HepG2 (cell line): ENCODE results near the gene FUT6. TPM values are rescaled to one million over a fixed set of nuclear protein-coding genes. Genes with fewer than 3 reads are reported as not detected.
A peak's percentile ranks its signal among the peaks of the same experiment; 100 is the strongest.

Source experiments
- AHR ChIP-seq: IDR thresholded peaks from 2 replicates; pipeline ENCODE4 v1.6.1; 2018; ENCODE audit warnings: missing genetic modification reagents, missing compliant biosample characterization
- CC2D1A ChIP-seq: sonication (generic); formaldehyde crosslinking; IDR thresholded peaks from 2 replicates; pipeline ENCODE4 v1.8.1; 2023; ENCODE audit warnings: mild to moderate bottlenecking, missing genetic modification reagents
- ELF3 ChIP-seq: IDR thresholded peaks from 2 replicates; pipeline ENCODE4 v1.6.1; 2016; ENCODE audit warnings: missing genetic modification reagents, missing compliant biosample characterization
- ETV6 ChIP-seq: sonication (generic); formaldehyde crosslinking; conservative IDR thresholded peaks from 2 replicates; pipeline ENCODE4 v1.4.0; 2020; ENCODE audit warnings: missing genetic modification reagents
- FLYWCH1 ChIP-seq: sonication (generic); formaldehyde crosslinking; IDR thresholded peaks from 2 replicates; pipeline ENCODE4 v1.8.1; 2023; ENCODE audit warnings: mild to moderate bottlenecking, missing genetic modification reagents
- MAFG ChIP-seq: sonication (generic); formaldehyde crosslinking; IDR thresholded peaks from 2 replicates; pipeline ENCODE4 v1.5.1; 2020; ENCODE audit warnings: mild to moderate bottlenecking, missing genetic modification reagents
- NCOA1 ChIP-seq: sonication (generic); formaldehyde crosslinking; IDR thresholded peaks from 2 replicates; pipeline ENCODE4 v1.9.0; 2021; ENCODE audit warnings: missing genetic modification reagents
- PHF20 ChIP-seq: sonication (generic); formaldehyde crosslinking; IDR thresholded peaks from 2 replicates; pipeline ENCODE4 v1.5.0; 2020; ENCODE audit warnings: mild to moderate bottlenecking, missing genetic modification reagents
- POLR2A ChIP-seq, 2 experiments: IDR thresholded peaks; 2 replicates each; pipeline ENCODE4 v1.6.1; 2011; ENCODE audit warnings: low read depth in 2 of 2, low read length in 2 of 2, mild to moderate bottlenecking in 1 of 2, moderate library complexity in 1 of 2; ENCODE audit not compliant: insufficient read depth in 1 of 2
- SRSF1 ChIP-seq: fragments of 200-400 bp; formaldehyde crosslinking; optimal IDR thresholded peaks from 2 replicates; pipeline ENCODE3; 2017; ENCODE audit warnings: mild to moderate bottlenecking, low read depth, low read length, moderate library complexity
- ZFP62 ChIP-seq: sonication (generic); formaldehyde crosslinking; IDR thresholded peaks from 2 replicates; pipeline ENCODE4 v1.4.0; 2020; ENCODE audit warnings: missing genetic modification reagents
- ZMYM4 ChIP-seq: sonication (generic); formaldehyde crosslinking; IDR thresholded peaks from 2 replicates; pipeline ENCODE4 v1.8.1; 2023; ENCODE audit warnings: mild to moderate bottlenecking, missing genetic modification reagents
- ZNF101 ChIP-seq: sonication (generic); formaldehyde crosslinking; IDR thresholded peaks from 2 replicates; pipeline ENCODE4 v1.4.0; 2020; ENCODE audit warnings: mild to moderate bottlenecking, low read depth, missing genetic modification reagents, borderline replicate concordance
- ZNF30 ChIP-seq: sonication (generic); formaldehyde crosslinking; IDR thresholded peaks from 2 replicates; pipeline ENCODE4 v1.5.0; 2020; ENCODE audit warnings: mild to moderate bottlenecking, missing genetic modification reagents
- ZNF333 ChIP-seq: sonication (generic); formaldehyde crosslinking; IDR thresholded peaks from 2 replicates; pipeline ENCODE4 v1.4.0; 2020; ENCODE audit warnings: mild to moderate bottlenecking, missing genetic modification reagents, borderline replicate concordance
- ZNF468 ChIP-seq: sonication (generic); formaldehyde crosslinking; IDR thresholded peaks from 2 replicates; pipeline ENCODE4 v1.8.0; 2022; ENCODE audit warnings: mild to moderate bottlenecking, moderate library complexity, missing genetic modification reagents
- ZNF615 ChIP-seq: sonication (generic); formaldehyde crosslinking; IDR thresholded peaks from 2 replicates; pipeline ENCODE4 v1.5.0; 2020; ENCODE audit warnings: mild to moderate bottlenecking, missing genetic modification reagents, borderline replicate concordance
- ZNF724P ChIP-seq: sonication (generic); formaldehyde crosslinking; IDR thresholded peaks from 2 replicates; pipeline ENCODE4 v1.8.0; 2022; ENCODE audit warnings: missing genetic modification reagents, borderline replicate concordance
- ZNF749 ChIP-seq: sonication (generic); formaldehyde crosslinking; IDR thresholded peaks from 2 replicates; pipeline ENCODE4 v1.8.0; 2022; ENCODE audit warnings: mild to moderate bottlenecking, missing genetic modification reagents, moderate library complexity, borderline replicate concordance
- ZNF790 ChIP-seq: sonication (generic); formaldehyde crosslinking; IDR thresholded peaks from 2 replicates; pipeline ENCODE4 v1.8.0; 2022; ENCODE audit warnings: missing genetic modification reagents, mild to moderate bottlenecking, borderline replicate concordance
- ZSCAN12 ChIP-seq: sonication (generic); formaldehyde crosslinking; IDR thresholded peaks from 2 replicates; pipeline ENCODE4 v1.9.0; 2021; ENCODE audit warnings: mild to moderate bottlenecking, missing genetic modification reagents
- polyA plus RNA-seq, 8 experiments: library from polyadenylated mRNA; depleted of rRNA in 3 of 8; stranded (reverse) in 7 of 8; unstranded in 1 of 8; fragments of >200 nt; fragmentation: Illumina TruSeq in 4 of 8; extraction: Trizol in 4 of 8; gene quantifications; 2 replicates each; pipeline versions ENCODE4 v1.2.1 to v1.2.3, GENCODE V29; 2011 to 2016; ENCODE audit warnings: low read depth in 4 of 8, missing spikeins in 1 of 8, mixed read lengths in 1 of 8; ENCODE audit not compliant: insufficient read depth in 1 of 8
- total RNA-seq, 5 experiments: library from RNA; depleted of rRNA; stranded (reverse); fragments of >200 nt; fragmentation: Illumina TruSeq; extraction: Trizol; gene quantifications; 2 replicates each; pipeline ENCODE4 v1.2.3, GENCODE V29; 2016; ENCODE audit warnings: low read depth in 1 of 5
- TF ChIP-seq, protein P1 (sequence below): sonication (generic); formaldehyde crosslinking; IDR thresholded peaks from 2 replicates; pipeline ENCODE4 v1.5.0; 2020; ENCODE audit warnings: missing genetic modification reagents, mild to moderate bottlenecking, borderline replicate concordance
- TF ChIP-seq, protein P2 (sequence below): sonication (generic); formaldehyde crosslinking; IDR thresholded peaks from 2 replicates; pipeline ENCODE4 v1.4.0; 2020; ENCODE audit warnings: mild to moderate bottlenecking, missing genetic modification reagents
- TF ChIP-seq, protein P3 (sequence below): sonication (generic); formaldehyde crosslinking; IDR thresholded peaks from 2 replicates; pipeline ENCODE4 v1.4.0; 2020; ENCODE audit warnings: missing genetic modification reagents, borderline replicate concordance
- TF ChIP-seq, protein P4 (sequence below): sonication (generic); formaldehyde crosslinking; IDR thresholded peaks from 2 replicates; pipeline ENCODE4 v1.8.0; 2023; ENCODE audit warnings: mild to moderate bottlenecking, missing genetic modification reagents
- TF ChIP-seq, protein P5 (sequence below): sonication (generic); formaldehyde crosslinking; IDR thresholded peaks from 2 replicates; pipeline ENCODE4 v1.5.0; 2020; ENCODE audit warnings: missing genetic modification reagents

The FUT6 gene
- total and polyA plus RNA-seq, 2 of the 13 experiments (the other 11 are each of a cell fraction or from before 2014, with no cell fraction given), result 8.2 to 27.7 TPM

DNA sequence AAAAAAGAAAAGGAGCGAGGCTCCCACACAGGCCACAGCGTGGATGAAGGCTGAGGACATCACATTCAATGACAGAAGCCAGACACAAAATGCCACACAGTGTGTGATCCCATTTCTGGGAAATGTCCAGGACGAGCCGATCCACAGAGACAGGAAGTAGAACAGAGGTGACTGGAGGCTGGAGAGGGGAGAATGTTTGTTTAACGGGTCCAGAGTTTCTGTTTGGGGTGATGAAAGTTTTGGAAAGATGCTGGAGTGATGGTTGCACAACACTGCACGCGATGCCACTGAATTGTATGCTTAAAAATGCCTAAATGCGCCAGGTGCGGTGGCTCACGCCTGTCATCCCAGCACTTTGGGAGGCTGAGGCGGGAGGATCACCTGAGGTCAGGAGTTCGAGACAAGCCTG, 31.5 kb upstream of the FUT6 start (continued):
- TF ChIP-seq ZFP62 (CRISPR knock-in tag) (no peak), ZNF749 (CRISPR knock-in tag) (peak; percentile 47; the same call in 1 of the 2 replicates), ETV6 (CRISPR knock-in tag) (peak; percentile 90), ELF3 (peak; percentile 96), POLR2A (IDR thresholded peaks at IDR 0.05; ENCODE audit: insufficient read depth in 1 of 2, low read depth in 2 of 2, low read length in 2 of 2) (peak; percentile 55 to 56; a peak in 2 of 4 replicates), ZNF333 (CRISPR knock-in tag) (no peak), FLYWCH1 (no peak), CC2D1A (CRISPR knock-in tag) (no peak), ZNF468 (no peak), SRSF1 (no peak), ZNF30 (CRISPR knock-in tag) (no peak), ZNF615 (CRISPR knock-in tag) (no peak), MAFG (CRISPR knock-in tag) (no peak), ZSCAN12 (CRISPR knock-in tag) (no peak), AHR (CRISPR knock-in tag) (peak; percentile 95), ZNF790 (CRISPR knock-in tag) (no peak), ZNF101 (no peak), ZMYM4 (CRISPR knock-in tag) (peak; percentile 85), ZNF724P (CRISPR knock-in tag) (peak; percentile 83; the same call in 1 of the 2 replicates), PHF20 (CRISPR knock-in tag) (no peak), NCOA1 (CRISPR knock-in tag) (peak; percentile 36; the same call in 1 of the 2 replicates)
- TF ChIP-seq, protein P1, sequence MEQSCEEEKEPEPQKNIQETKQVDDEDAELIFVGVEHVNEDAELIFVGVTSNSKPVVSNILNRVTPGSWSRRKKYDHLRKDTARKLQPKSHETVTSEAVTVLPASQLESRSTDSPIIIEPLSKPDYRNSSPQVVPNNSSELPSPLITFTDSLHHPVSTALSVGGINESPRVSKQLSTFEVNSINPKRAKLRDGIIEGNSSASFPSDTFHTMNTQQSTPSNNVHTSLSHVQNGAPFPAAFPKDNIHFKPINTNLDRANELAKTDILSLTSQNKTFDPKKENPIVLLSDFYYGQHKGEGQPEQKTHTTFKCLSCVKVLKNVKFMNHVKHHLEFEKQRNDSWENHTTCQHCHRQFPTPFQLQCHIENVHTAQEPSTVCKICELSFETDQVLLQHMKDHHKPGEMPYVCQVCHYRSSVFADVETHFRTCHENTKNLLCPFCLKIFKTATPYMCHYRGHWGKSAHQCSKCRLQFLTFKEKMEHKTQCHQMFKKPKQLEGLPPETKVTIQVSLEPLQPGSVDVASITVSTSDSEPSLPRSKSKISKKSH (CRISPR knock-in tag), result no peak
- TF ChIP-seq, protein P2, sequence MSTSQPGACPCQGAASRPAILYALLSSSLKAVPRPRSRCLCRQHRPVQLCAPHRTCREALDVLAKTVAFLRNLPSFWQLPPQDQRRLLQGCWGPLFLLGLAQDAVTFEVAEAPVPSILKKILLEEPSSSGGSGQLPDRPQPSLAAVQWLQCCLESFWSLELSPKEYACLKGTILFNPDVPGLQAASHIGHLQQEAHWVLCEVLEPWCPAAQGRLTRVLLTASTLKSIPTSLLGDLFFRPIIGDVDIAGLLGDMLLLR, result no peak
- TF ChIP-seq, protein P3, sequence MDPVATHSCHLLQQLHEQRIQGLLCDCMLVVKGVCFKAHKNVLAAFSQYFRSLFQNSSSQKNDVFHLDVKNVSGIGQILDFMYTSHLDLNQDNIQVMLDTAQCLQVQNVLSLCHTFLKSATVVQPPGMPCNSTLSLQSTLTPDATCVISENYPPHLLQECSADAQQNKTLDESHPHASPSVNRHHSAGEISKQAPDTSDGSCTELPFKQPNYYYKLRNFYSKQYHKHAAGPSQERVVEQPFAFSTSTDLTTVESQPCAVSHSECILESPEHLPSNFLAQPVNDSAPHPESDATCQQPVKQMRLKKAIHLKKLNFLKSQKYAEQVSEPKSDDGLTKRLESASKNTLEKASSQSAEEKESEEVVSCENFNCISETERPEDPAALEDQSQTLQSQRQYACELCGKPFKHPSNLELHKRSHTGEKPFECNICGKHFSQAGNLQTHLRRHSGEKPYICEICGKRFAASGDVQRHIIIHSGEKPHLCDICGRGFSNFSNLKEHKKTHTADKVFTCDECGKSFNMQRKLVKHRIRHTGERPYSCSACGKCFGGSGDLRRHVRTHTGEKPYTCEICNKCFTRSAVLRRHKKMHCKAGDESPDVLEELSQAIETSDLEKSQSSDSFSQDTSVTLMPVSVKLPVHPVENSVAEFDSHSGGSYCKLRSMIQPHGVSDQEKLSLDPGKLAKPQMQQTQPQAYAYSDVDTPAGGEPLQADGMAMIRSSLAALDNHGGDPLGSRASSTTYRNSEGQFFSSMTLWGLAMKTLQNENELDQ (CRISPR knock-in tag), result peak; percentile 67; the same call in 1 of the 2 replicates
- TF ChIP-seq, protein P4, sequence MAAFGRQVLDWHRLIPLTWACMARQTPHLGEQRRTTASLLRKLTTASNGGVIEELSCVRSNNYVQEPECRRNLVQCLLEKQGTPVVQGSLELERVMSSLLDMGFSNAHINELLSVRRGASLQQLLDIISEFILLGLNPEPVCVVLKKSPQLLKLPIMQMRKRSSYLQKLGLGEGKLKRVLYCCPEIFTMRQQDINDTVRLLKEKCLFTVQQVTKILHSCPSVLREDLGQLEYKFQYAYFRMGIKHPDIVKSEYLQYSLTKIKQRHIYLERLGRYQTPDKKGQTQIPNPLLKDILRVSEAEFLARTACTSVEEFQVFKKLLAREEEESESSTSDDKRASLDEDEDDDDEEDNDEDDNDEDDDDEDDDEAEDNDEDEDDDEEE (CRISPR knock-in tag), result no peak
- TF ChIP-seq, protein P5, sequence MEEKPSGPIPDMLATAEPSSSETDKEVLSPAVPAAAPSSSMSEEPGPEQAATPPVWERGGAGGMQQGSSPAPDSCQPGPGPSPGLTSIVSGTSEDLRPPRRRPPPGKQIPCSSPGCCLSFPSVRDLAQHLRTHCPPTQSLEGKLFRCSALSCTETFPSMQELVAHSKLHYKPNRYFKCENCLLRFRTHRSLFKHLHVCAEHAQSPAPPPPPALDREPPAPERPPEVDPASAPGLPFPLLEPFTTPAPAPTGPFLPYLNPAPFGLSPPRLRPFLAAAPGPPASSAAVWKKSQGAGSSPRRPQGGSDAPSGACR (CRISPR knock-in tag), result 0 out of 2 replicates have a peak, but pooled peaks have one; percentile 39
